SU-DHL-6 (cell line): ENCODE measurements around the gene MPHOSPH6.

Experiments used
- CTCF ChIP-seq: fragments of 200-600 bp; sonication (generic); IDR thresholded peaks from one replicate; pipeline ENCODE4 v1.5.1; 2017; ENCODE audit warnings: antibody characterized with exemption, mild to moderate bottlenecking, low read length, moderate library complexity; ENCODE audit not compliant: insufficient read depth, poor library complexity, severe bottlenecking
- EZH2phosphoT487 ChIP-seq: fragments of 200-600 bp; sonication (generic), shearing (Covaris generic); conservative IDR thresholded peaks from 2 replicates; pipeline ENCODE4 v1.6.1; 2018; ENCODE audit warnings: mild to moderate bottlenecking, antibody characterized with exemption, low read length, moderate library complexity, mixed read lengths

GRCh38 chr16:82129881-82130280, 40.1 kb downstream of the MPHOSPH6 start:
- TF ChIP-seq CTCF (no peak), EZH2phosphoT487 (no peak)
